Neural cell (in vitro differentiated cells): ENCODE measurements around the gene COL6A2.

Experiments used
- CTCF ChIP-seq: fragments of 450-650 bp; IDR thresholded peaks from 2 replicates; pipeline ENCODE4 v1.5.1; 2014; ENCODE audit warnings: antibody characterized with exemption, mild to moderate bottlenecking, moderate library complexity; ENCODE audit not compliant: poor library complexity, severe bottlenecking
- POLR2AphosphoS5 ChIP-seq: IDR thresholded peaks from 2 replicates; pipeline ENCODE4 v1.6.1; 2012

GRCh38 chr21:46093668-46094400, 4.1 kb upstream of the COL6A2 start:
- no peak for TF ChIP-seq CTCF
- no peak for TF ChIP-seq POLR2AphosphoS5
